ENCODE data around the gene NUTM2D. TPM values are rescaled to one million over a fixed set of nuclear protein-coding genes. Genes with fewer than 3 reads are reported as not detected.
"Not testable (repeated sequence)": the region's sequence is repeated elsewhere in the genome, so short reads cannot be mapped to it uniquely, and the experiment has no call there.

The NUTM2D gene
- total and polyA plus RNA-seq, 7 experiments from 2014 or later, result 0.14 to 6.4 (median 3.9) TPM

DNA sequence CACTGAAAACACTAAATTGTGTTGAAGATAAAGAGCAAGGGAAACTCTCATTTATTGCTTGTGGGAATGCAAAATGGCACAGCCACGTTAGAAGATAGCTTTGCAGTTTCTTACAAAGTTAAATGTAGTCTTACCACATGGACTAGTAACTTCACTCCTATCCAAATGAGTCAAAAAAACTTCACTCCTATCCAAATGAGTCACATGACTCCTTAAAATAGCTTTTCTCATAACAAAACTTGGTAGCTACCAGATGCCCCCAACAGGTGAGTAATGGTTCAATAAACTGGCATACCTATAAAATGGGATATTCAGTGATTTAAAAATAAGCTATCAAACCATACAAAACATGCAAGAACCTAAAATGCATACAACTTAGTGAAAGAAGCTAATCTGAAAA, 36.0 kb upstream of the NUTM2D start:
- H3K27me3 Mint-ChIP-seq; DNase-seq; POLR2A ChIA-PET; H3K36me3 ChIP-seq (ENCODE audit: control insufficient read depth in 2 of 3, insufficient read depth in 3 of 3, low read length in 3 of 3); H3K4me3 Mint-ChIP-seq; H3K36me3 Mint-ChIP-seq; H3K27ac Mint-ChIP-seq; ATAC-seq; H3K27me3 ChIP-seq (ENCODE audit: control insufficient read depth in 2 of 2, insufficient read depth in 2 of 2, low read length in 2 of 2); intact Hi-C loops (cut with micrococcal nuclease); H3K9me3 Mint-ChIP-seq; CTCF ChIA-PET; H3K4me1 Mint-ChIP-seq; H3K4me1 ChIP-seq (ENCODE audit: control insufficient read depth in 2 of 2, insufficient read depth in 2 of 2, low read length in 2 of 2); H3K9me3 ChIP-seq (ENCODE audit: control insufficient read depth in 2 of 3, low read length in 3 of 3); H3K4me3 ChIP-seq (ENCODE audit: low read length); H3K27ac ChIP-seq (ENCODE audit: low read depth, low read length): not testable (repeated sequence)

DNA sequence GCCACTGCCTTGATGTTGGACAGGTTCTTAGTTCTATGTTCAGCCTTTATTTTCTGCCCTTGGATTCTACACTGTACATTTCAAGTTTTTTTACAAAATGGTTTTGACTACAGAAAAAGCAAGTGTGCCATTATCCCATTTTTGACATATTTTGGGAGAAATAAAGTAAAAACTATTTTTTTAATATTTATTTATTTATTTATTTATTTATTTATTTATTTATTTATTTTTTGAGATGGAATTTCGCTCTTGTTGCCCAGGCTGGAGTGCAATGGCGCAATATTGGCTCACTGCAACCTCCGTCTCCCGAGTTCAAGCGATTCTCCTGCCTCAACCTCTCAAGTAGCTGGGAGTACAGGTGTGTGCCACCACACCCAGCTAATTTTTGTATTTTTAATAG, 33.0 kb upstream of the NUTM2D start:
- H3K27ac ChIP-seq (ENCODE audit: low read depth, low read length); H3K4me1 ChIP-seq (ENCODE audit: control insufficient read depth in 2 of 2, insufficient read depth in 2 of 2, low read length in 2 of 2); DNase-seq; H3K4me3 ChIP-seq (ENCODE audit: low read length); H3K4me3 Mint-ChIP-seq; H3K36me3 ChIP-seq (ENCODE audit: control insufficient read depth in 2 of 3, insufficient read depth in 3 of 3, low read length in 3 of 3); intact Hi-C loops (cut with micrococcal nuclease); H3K4me1 Mint-ChIP-seq; H3K9me3 ChIP-seq (ENCODE audit: control insufficient read depth in 2 of 3, low read length in 3 of 3); H3K27me3 ChIP-seq (ENCODE audit: control insufficient read depth in 2 of 2, insufficient read depth in 2 of 2, low read length in 2 of 2); H3K9me3 Mint-ChIP-seq; H3K36me3 Mint-ChIP-seq; POLR2A ChIA-PET; CTCF ChIA-PET; ATAC-seq; H3K27me3 Mint-ChIP-seq; H3K27ac Mint-ChIP-seq: not testable (repeated sequence)

DNA sequence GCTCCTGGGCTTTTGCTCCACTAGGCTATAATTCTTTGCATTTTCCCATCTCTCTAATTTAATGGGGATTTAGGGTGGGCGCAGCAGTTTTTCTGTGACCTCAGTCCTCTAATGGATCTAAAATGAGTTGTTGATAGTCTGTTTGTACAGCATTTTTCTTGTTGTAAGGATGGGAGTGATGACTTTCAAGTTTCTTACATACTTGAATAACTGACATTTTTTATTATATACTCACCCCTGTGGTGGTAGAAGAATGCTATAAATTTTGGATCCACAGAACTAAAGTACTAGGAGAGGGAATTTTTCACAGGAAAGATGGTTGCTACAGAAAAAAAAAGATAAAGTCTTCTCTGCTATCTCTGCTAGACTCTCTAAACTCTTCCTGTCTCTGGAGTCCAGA, 29.6 kb upstream of the NUTM2D start:
- H3K27ac ChIP-seq (ENCODE audit: low read depth, low read length); H3K27me3 Mint-ChIP-seq; CTCF ChIA-PET; H3K4me3 ChIP-seq (ENCODE audit: low read length); POLR2A ChIA-PET; H3K36me3 ChIP-seq (ENCODE audit: control insufficient read depth in 2 of 3, insufficient read depth in 3 of 3, low read length in 3 of 3); H3K36me3 Mint-ChIP-seq; H3K4me3 Mint-ChIP-seq; H3K4me1 Mint-ChIP-seq; H3K27me3 ChIP-seq (ENCODE audit: control insufficient read depth in 2 of 2, insufficient read depth in 2 of 2, low read length in 2 of 2); H3K9me3 ChIP-seq (ENCODE audit: control insufficient read depth in 2 of 3, low read length in 3 of 3); ATAC-seq; H3K9me3 Mint-ChIP-seq; DNase-seq; intact Hi-C loops (cut with micrococcal nuclease); H3K4me1 ChIP-seq (ENCODE audit: control insufficient read depth in 2 of 2, insufficient read depth in 2 of 2, low read length in 2 of 2); H3K27ac Mint-ChIP-seq: not testable (repeated sequence)

- H3K36me3 Mint-ChIP-seq; ATAC-seq; POLR2A ChIA-PET; H3K9me3 ChIP-seq (ENCODE audit: control insufficient read depth in 2 of 3, low read length in 3 of 3); intact Hi-C loops (cut with micrococcal nuclease); H3K27ac ChIP-seq (ENCODE audit: low read depth, low read length); H3K27me3 Mint-ChIP-seq; H3K4me3 ChIP-seq (ENCODE audit: low read length); H3K9me3 Mint-ChIP-seq; DNase-seq; H3K4me3 Mint-ChIP-seq; H3K27me3 ChIP-seq (ENCODE audit: control insufficient read depth in 2 of 2, insufficient read depth in 2 of 2, low read length in 2 of 2); H3K27ac Mint-ChIP-seq; CTCF ChIA-PET; H3K36me3 ChIP-seq (ENCODE audit: control insufficient read depth in 2 of 3, insufficient read depth in 3 of 3, low read length in 3 of 3); H3K4me1 Mint-ChIP-seq; H3K4me1 ChIP-seq (ENCODE audit: control insufficient read depth in 2 of 2, insufficient read depth in 2 of 2, low read length in 2 of 2): not testable (repeated sequence)
Measured at GRCh38 chr10:87329131-87329530, 28.4 kb upstream of the NUTM2D start.

- CTCF ChIA-PET; H3K27ac Mint-ChIP-seq; ATAC-seq; H3K9me3 Mint-ChIP-seq; DNase-seq; H3K36me3 ChIP-seq (ENCODE audit: control insufficient read depth in 2 of 3, insufficient read depth in 3 of 3, low read length in 3 of 3); H3K36me3 Mint-ChIP-seq; H3K27ac ChIP-seq (ENCODE audit: low read depth, low read length); H3K4me1 Mint-ChIP-seq; H3K4me1 ChIP-seq (ENCODE audit: control insufficient read depth in 2 of 2, insufficient read depth in 2 of 2, low read length in 2 of 2); POLR2A ChIA-PET; H3K27me3 ChIP-seq (ENCODE audit: control insufficient read depth in 2 of 2, insufficient read depth in 2 of 2, low read length in 2 of 2); H3K27me3 Mint-ChIP-seq; intact Hi-C loops (cut with micrococcal nuclease); H3K4me3 Mint-ChIP-seq; H3K9me3 ChIP-seq (ENCODE audit: control insufficient read depth in 2 of 3, low read length in 3 of 3); H3K4me3 ChIP-seq (ENCODE audit: low read length): not testable (repeated sequence)
Measured at GRCh38 chr10:87332687-87333086, 24.9 kb upstream of the NUTM2D start.

GRCh38 chr10:87340411-87340810, 17.1 kb upstream of the NUTM2D start:
- DNase-seq, result not testable (repeated sequence)

GRCh38 chr10:87341546-87342142, 15.9 kb upstream of the NUTM2D start:
- DNase-seq, result peak in 1 of 9 donors; percentile 7
- H3K9me3 Mint-ChIP-seq; ATAC-seq; CTCF ChIA-PET; H3K9me3 ChIP-seq (ENCODE audit: control insufficient read depth in 2 of 3, low read length in 3 of 3); H3K4me1 ChIP-seq (ENCODE audit: control insufficient read depth in 2 of 2, insufficient read depth in 2 of 2, low read length in 2 of 2); H3K36me3 Mint-ChIP-seq; H3K27me3 ChIP-seq (ENCODE audit: control insufficient read depth in 2 of 2, insufficient read depth in 2 of 2, low read length in 2 of 2); POLR2A ChIA-PET; H3K27me3 Mint-ChIP-seq; H3K36me3 ChIP-seq (ENCODE audit: control insufficient read depth in 2 of 3, insufficient read depth in 3 of 3, low read length in 3 of 3): not testable (repeated sequence)
- Histone ChIP-seq H3K27ac (ENCODE audit: low read depth, low read length) (peak overlapping the region; percentile 73), H3K4me3 (ENCODE audit: low read length) (peak overlapping the region; percentile 33)
- Mint-ChIP-seq H3K4me1 (peaks cover 9 to 37% (median 33%) of the 10 kb centered on the region in 7 donors), H3K27ac (peak overlapping the region in 7 of 9 donors; percentile 38 to 94 (median 75)), H3K4me3 (peak overlapping the region in 9 of 10 donors; percentile 71 to 95 (median 90))
- intact Hi-C loops (cut with micrococcal nuclease), result loop anchor here (2.0 to 10.0 kb wide), 4 partner anchors 163 to 629 kb away; partner anchors contain the start of genes GLUD1 (in 2 of the 2), SHLD2 (in 2 of the 2) and MINPP1 (in 1 of the 2)

More at GRCh38 chr10:87340411-87340810, 17.1 kb upstream of the NUTM2D start:
- Mint-ChIP-seq H3K27ac (peak overlapping the region in 2 of 9 donors; percentile 16 to 86), H3K4me1 (peaks cover 9 to 37% (median 33%) of the 10 kb centered on the region in 7 donors), H3K4me3 (peak overlapping the region in 8 of 10 donors; percentile 7 to 50 (median 26))
- H3K36me3 Mint-ChIP-seq; ATAC-seq; H3K27me3 ChIP-seq (ENCODE audit: control insufficient read depth in 2 of 2, insufficient read depth in 2 of 2, low read length in 2 of 2); H3K9me3 Mint-ChIP-seq; H3K9me3 ChIP-seq (ENCODE audit: control insufficient read depth in 2 of 3, low read length in 3 of 3); H3K4me3 ChIP-seq (ENCODE audit: low read length); H3K36me3 ChIP-seq (ENCODE audit: control insufficient read depth in 2 of 3, insufficient read depth in 3 of 3, low read length in 3 of 3); H3K4me1 ChIP-seq (ENCODE audit: control insufficient read depth in 2 of 2, insufficient read depth in 2 of 2, low read length in 2 of 2); H3K27me3 Mint-ChIP-seq; POLR2A ChIA-PET; H3K27ac ChIP-seq (ENCODE audit: low read depth, low read length); CTCF ChIA-PET: not testable (repeated sequence)
- intact Hi-C loops (cut with micrococcal nuclease), result loop anchor here in 1 of 2 donors (5.0 to 10.0 kb wide), 3 partner anchors 164 to 628 kb away; partner anchors contain the start of gene MINPP1

All from naive thymus-derived CD4-positive, alpha-beta T cell (primary cell).